ENCODE measurements around the gene NSRP1. TPM values are rescaled to one million over a fixed set of nuclear protein-coding genes. Genes with fewer than 3 reads are reported as not detected.

NSRP1 gene
- total and polyA plus RNA-seq, 2 of the 4 experiments (the other 2 are of a cell fraction), result 3.4 to 14.2 TPM

- TF ChIP-seq POLR2A (IDR thresholded peaks at IDR 0.05; ENCODE audit: low read depth, low read length) (no peak), RCOR1 (IDR thresholded peaks at IDR 0.05; ENCODE audit: insufficient replicate concordance, low read length) (no peak)
- TF ChIP-seq, protein P1, sequence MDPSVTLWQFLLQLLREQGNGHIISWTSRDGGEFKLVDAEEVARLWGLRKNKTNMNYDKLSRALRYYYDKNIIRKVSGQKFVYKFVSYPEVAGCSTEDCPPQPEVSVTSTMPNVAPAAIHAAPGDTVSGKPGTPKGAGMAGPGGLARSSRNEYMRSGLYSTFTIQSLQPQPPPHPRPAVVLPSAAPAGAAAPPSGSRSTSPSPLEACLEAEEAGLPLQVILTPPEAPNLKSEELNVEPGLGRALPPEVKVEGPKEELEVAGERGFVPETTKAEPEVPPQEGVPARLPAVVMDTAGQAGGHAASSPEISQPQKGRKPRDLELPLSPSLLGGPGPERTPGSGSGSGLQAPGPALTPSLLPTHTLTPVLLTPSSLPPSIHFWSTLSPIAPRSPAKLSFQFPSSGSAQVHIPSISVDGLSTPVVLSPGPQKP (IDR thresholded peaks at IDR 0.05; ENCODE audit: borderline replicate concordance, low read depth, low read length), result no peak
- DNase-seq (no peak), ATAC-seq (ENCODE audit: low read depth) (no peak)
- Histone ChIP-seq H3K14ac (replicated peaks; ENCODE audit: low read depth, low read length) (no peak overlapping the region), H2BK120ac (ENCODE audit: low read depth, low read length) (no peak overlapping the region), H2AK5ac (ENCODE audit: low read depth, low read length) (no peak overlapping the region), H4K5ac (ENCODE audit: low read depth, low read length) (no peak overlapping the region), H3K56ac (ENCODE audit: extremely low read depth, insufficient read depth, low read length) (no peak overlapping the region), H3K27ac (ENCODE audit: insufficient read depth, low read length) (no peak overlapping the region), H3K9me1 (ENCODE audit: insufficient read depth, low read length) (peaks cover 9% of the 10 kb centered on the region), H3K4me3 (ENCODE audit: insufficient read depth, low read depth, low read length) (no peak overlapping the region), H4K91ac (ENCODE audit: insufficient read depth, low read depth, low read length) (no peak overlapping the region), H3K9me3 (ENCODE audit: control insufficient read depth, insufficient read depth, low read length) (no peaks in the 10 kb centered on the region), H2AFZ (replicated peaks; ENCODE audit: low read length, poor library complexity) (no peak overlapping the region), H3K18ac (ENCODE audit: low read depth, low read length) (no peak overlapping the region), H3K4me2 (ENCODE audit: low read depth, low read length) (no peak overlapping the region), H2AK9ac (replicated peaks; ENCODE audit: low read depth, low read length, poor library complexity) (no peak overlapping the region), H2BK5ac (ENCODE audit: low read depth, low read length, poor library complexity, severe bottlenecking) (no peak overlapping the region), H4K20me1 (ENCODE audit: insufficient read depth, low read length) (peaks cover 41% of the 10 kb centered on the region), H3K79me1 (ENCODE audit: low read depth in 1 of 2, low read length in 2 of 2) (peaks cover 35 to 58% of the 10 kb centered on the region in 2 experiments), H3K4me1 (ENCODE audit: control insufficient read depth, insufficient read depth, low read length) (peaks cover 2% of the 10 kb centered on the region; the same call in 1 of the 2 replicates), H3K23ac (ENCODE audit: low read depth, low read length) (no peak overlapping the region), H3K9ac (ENCODE audit: low read depth, low read length) (no peak overlapping the region), H2BK20ac (ENCODE audit: low read depth, low read length) (no peak overlapping the region), H3K27me3 (ENCODE audit: control insufficient read depth, insufficient read depth, low read length) (no peaks in the 10 kb centered on the region), H4K8ac (ENCODE audit: low read depth in 2 of 2, low read length in 2 of 2) (no peak overlapping the region), H2BK15ac (ENCODE audit: low read depth, low read length) (no peak overlapping the region), H3K36me3 (ENCODE audit: control insufficient read depth, insufficient read depth, low read length) (no peaks in the 10 kb centered on the region; the same call in 1 of the 2 replicates), H3K4ac (ENCODE audit: low read depth, low read length) (no peak overlapping the region)
- BruUV-seq (replicated peaks), result no TSS peak
- WGBS, 2 experiments (ENCODE audit: extremely low coverage in 2 of 2, insufficient read length in 1 of 2), result no CpG with 5 or more reads among the region's 1 CpG
- in situ Hi-C loops (cut with MboI; ENCODE audit: low sequenced_read_pairs), result no loop called here
- ChIA-PET POLR2A (ENCODE audit: unreplicated experiment) (no interaction called here), CTCF (no interaction called here)
- dilution Hi-C loops (cut with HindIII; ENCODE audit: low sequenced_read_pairs, unreplicated experiment), result no loop called here
- intact Hi-C loops (cut with micrococcal nuclease), result no loop called here
Measured at GRCh38 chr17:30148376-30148775, 31.8 kb downstream of the NSRP1 start.

Data from IMR-90 (cell line).